Muscle layer of colon (tissue), 2 donors: ENCODE results near the gene PAQR5.
"Not testable (repeated sequence)": the region's sequence is repeated elsewhere in the genome, so short reads cannot be mapped to it uniquely, and the experiment has no call there.

Experiments
- H3K27ac ChIP-seq: one replicate; pipeline ENCODE4 v1.7.0; 2013; ENCODE audit warnings: low read depth, mild to moderate bottlenecking, low read length, moderate library complexity
- H3K27me3 ChIP-seq, 2 donors: one replicate each; pipeline ENCODE4 v1.7.0; 2013; ENCODE audit warnings: low read length in 2 of 2, mild to moderate bottlenecking in 2 of 2; ENCODE audit not compliant: insufficient read depth in 2 of 2, control insufficient read depth in 1 of 2
- H3K36me3 ChIP-seq: one replicate; pipeline ENCODE4 v1.7.0; 2013; ENCODE audit warnings: mild to moderate bottlenecking, low read length; ENCODE audit not compliant: insufficient read depth
- H3K4me1 ChIP-seq: one replicate; pipeline ENCODE4 v1.7.0; 2013; ENCODE audit warnings: mild to moderate bottlenecking, low read length; ENCODE audit not compliant: insufficient read depth
- H3K4me3 ChIP-seq, 2 donors: one replicate each; pipeline ENCODE4 v1.7.0; 2013; ENCODE audit warnings: low read length in 2 of 2, low read depth in 1 of 2, mild to moderate bottlenecking in 1 of 2, moderate library complexity in 1 of 2
- H3K9ac ChIP-seq: one replicate; pipeline ENCODE4 v1.7.0; 2013; ENCODE audit warnings: low read length
- H3K9me3 ChIP-seq: one replicate; pipeline ENCODE4 v1.7.0; 2013; ENCODE audit warnings: mild to moderate bottlenecking, low read length
- donor health status: abdominal sarcoma.
- donor health status: Adenocarcinoma of cecum.

Gene PAQR5

GRCh38 chr15:69369631-69370030, 70.9 kb downstream of the PAQR5 start:
- Histone ChIP-seq H3K9ac (no peak overlapping the region), H3K4me1 (no peaks in the 10 kb centered on the region), H3K9me3 (no peaks in the 10 kb centered on the region), H3K27me3 (no peaks in the 10 kb centered on the region), H3K36me3 (no peaks in the 10 kb centered on the region), H3K27ac (no peak overlapping the region), H3K4me3 (no peak overlapping the region)

DNA sequence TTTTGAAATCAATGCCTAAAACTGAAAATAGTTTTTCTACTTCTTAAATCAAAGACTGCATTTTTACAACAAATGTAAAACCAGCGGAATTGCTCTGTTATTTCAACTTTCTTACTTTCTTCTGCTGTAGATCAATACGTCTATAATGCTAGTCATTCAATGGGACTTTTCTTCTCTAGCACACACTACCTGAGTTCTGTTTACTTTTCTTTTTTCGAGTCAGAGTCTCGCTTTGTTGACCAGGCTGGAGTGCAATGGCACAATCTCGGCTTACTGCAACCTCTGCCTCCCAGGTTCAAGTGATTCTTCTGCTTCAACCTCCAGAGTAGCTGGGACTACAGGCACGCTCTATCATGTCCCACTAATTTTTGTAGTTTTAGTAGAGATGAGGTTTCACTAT, 74.7 kb downstream of the PAQR5 start:
- Histone ChIP-seq H3K9me3 (no peaks in the 10 kb centered on the region), H3K27ac (no peak overlapping the region), H3K4me1 (no peaks in the 10 kb centered on the region), H3K9ac (no peak overlapping the region), H3K36me3 (no peaks in the 10 kb centered on the region), H3K4me3 (no peak overlapping the region), H3K27me3 (no peaks in the 10 kb centered on the region)

DNA sequence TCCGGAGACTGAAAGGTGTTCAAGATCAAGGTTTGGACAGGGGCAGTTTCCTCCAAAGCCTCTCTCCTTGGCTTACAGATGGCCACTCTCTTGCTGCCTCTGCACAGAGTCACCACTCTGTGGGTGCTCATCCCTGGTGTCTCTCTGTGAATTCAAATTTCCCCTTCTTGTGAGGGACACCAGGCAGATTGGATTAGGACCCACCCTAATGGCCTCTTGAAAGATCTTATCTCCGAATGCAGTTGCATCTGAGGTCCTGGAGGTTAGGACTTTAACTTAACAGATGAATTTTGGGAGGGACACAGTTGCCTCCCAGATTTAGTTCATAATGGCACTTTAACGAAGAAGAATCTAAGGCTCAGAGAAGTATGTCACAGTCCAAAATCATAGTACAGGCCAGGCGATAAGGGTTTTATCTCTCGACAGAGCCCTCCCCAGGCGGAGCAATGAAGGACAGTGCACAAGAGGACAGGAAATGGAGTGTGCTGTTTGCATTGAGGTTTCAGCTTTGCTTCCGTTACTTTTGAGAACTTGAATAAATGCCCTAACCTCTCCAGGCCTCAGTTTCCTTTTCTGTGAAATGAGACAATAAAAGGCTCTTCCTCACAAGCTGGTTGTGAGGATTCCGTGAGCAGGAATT, 76.6 kb downstream of the PAQR5 start:
- no peaks in the 10 kb centered on the region for H3K27me3 ChIP-seq
- H3K9ac ChIP-seq: no peak overlapping the region
- H3K9me3 ChIP-seq: no peaks in the 10 kb centered on the region
- H3K4me1 ChIP-seq: no peaks in the 10 kb centered on the region
- no peak overlapping the region for H3K27ac ChIP-seq
- H3K4me3 ChIP-seq: no peak overlapping the region
- H3K36me3 ChIP-seq: no peaks in the 10 kb centered on the region

GRCh38 chr15:69377216-69377970, 78.7 kb downstream of the PAQR5 start:
- H3K9ac ChIP-seq: no peak overlapping the region
- H3K27ac ChIP-seq: no peak overlapping the region
- H3K4me1 ChIP-seq: no peaks in the 10 kb centered on the region
- no peaks in the 10 kb centered on the region for H3K36me3 ChIP-seq
- no peaks in the 10 kb centered on the region for H3K9me3 ChIP-seq
- no peaks in the 10 kb centered on the region for H3K27me3 ChIP-seq
- no peak overlapping the region for H3K4me3 ChIP-seq

DNA sequence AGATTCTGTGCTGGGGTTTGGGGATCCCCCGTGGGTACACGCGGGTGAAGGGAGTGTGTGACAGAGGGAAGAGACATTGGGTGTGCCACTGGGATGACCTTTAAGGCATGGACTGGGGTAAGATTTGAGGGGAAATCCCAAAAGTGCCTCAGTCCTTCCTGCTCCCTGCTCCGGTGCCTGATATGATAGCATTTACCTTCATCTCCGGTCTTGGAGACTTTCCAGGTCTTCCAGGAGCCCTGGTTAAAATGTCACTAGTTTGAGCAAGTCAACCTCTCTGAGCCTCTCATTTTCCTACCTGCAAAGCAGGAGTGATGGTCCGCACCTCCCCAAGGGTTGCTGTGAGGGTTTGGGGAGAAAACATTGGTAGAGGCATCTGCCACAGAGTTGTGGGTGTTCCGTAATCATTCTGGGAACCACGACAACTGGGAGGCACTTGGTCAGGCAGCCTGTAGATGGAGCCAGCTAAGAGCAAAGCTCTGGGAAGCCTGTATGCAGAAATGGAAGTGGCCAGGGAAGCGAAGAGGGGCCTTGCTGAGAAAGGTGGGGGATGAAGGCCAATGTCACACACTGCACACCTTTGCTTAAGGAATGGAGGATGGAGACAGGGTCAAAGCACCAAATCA, 81.5 kb downstream of the PAQR5 start:
- no peaks in the 10 kb centered on the region for H3K27me3 ChIP-seq
- no peaks in the 10 kb centered on the region for H3K9me3 ChIP-seq
- no peak overlapping the region for H3K4me3 ChIP-seq
- no peaks in the 10 kb centered on the region for H3K4me1 ChIP-seq
- H3K27ac ChIP-seq: no peak overlapping the region
- H3K9ac ChIP-seq: no peak overlapping the region
- H3K36me3 ChIP-seq: no peaks in the 10 kb centered on the region

DNA sequence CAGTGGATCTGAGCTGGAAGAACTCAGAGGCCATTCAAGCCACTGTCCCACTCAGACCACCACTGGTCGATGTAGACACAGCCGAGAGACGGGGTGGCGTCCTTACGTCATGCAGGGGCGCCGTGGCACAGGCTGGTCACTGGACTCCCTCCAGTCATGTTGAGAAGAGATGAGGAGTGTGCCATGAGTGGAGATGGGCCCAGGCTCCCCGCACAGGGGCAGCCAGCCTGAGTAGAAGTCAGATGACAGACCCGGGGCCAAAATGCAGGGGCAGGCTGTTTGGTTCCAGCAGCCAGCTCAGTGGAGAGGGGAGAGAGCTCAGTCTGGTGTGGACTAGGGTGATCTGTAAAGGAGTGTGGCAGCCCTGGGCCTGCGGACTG, 82.0 kb downstream of the PAQR5 start:
- no peak overlapping the region for H3K9ac ChIP-seq
- H3K9me3 ChIP-seq: no peaks in the 10 kb centered on the region
- H3K36me3 ChIP-seq: no peaks in the 10 kb centered on the region
- H3K4me1 ChIP-seq: no peaks in the 10 kb centered on the region
- H3K4me3 ChIP-seq: no peak overlapping the region
- H3K27ac ChIP-seq: no peak overlapping the region
- H3K27me3 ChIP-seq: no peaks in the 10 kb centered on the region

DNA sequence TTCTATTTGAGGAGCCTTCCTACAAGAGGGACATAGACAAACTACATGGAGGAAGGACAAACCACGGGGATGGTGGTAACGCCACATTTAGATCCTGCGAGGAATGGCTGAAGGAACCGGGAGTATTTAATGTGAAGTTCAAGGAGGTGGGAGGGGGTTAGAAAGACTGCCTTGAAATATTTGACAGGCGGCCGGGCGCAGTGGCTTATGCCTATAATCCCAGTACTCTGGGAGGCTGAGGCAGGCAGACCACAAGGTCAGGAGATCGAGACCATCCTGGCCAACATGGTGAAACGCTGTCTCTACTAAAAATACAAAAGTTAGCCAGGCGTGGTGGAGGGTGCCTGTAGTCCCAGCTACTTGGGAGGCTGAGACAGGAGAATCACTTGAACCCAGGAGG, 83.5 kb downstream of the PAQR5 start:
- not testable (repeated sequence) for H3K4me1 ChIP-seq, H3K27me3 ChIP-seq, H3K9ac ChIP-seq, H3K36me3 ChIP-seq, H3K9me3 ChIP-seq, H3K4me3 ChIP-seq, H3K27ac ChIP-seq

- H3K27me3 ChIP-seq, H3K4me1 ChIP-seq, H3K9me3 ChIP-seq, H3K27ac ChIP-seq, H3K9ac ChIP-seq, H3K36me3 ChIP-seq, H3K4me3 ChIP-seq: not testable (repeated sequence)
These were observed 85.4 kb downstream of the PAQR5 start for GRCh38 chr15:69384066-69384465.

- Histone ChIP-seq H3K9me3 (no peaks in the 10 kb centered on the region), H3K4me3 (no peak overlapping the region), H3K4me1 (no peaks in the 10 kb centered on the region), H3K9ac (no peak overlapping the region), H3K27ac (no peak overlapping the region), H3K36me3 (no peaks in the 10 kb centered on the region), H3K27me3 (no peaks in the 10 kb centered on the region)
These were observed 86.2 kb downstream of the PAQR5 start for GRCh38 chr15:69384626-69385598.

DNA sequence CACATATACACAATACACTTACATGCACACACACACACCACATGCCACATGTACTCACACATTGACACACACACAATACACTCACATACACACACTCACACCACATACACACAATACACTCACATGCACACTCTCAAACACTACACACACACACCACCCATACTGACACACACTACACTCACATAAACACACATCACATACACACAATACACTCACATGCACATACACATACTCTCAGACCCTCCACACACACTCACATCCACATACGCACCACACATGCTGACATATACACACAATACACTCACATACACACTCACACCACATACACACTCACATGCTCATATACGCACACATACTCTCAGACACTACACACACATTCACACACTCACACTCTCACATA, 87.1 kb downstream of the PAQR5 start:
- no peaks in the 10 kb centered on the region for H3K9me3 ChIP-seq
- no peak overlapping the region for H3K9ac ChIP-seq
- no peak overlapping the region for H3K4me3 ChIP-seq
- no peaks in the 10 kb centered on the region for H3K27me3 ChIP-seq
- H3K27ac ChIP-seq: no peak overlapping the region
- no peaks in the 10 kb centered on the region for H3K36me3 ChIP-seq
- no peaks in the 10 kb centered on the region for H3K4me1 ChIP-seq

DNA sequence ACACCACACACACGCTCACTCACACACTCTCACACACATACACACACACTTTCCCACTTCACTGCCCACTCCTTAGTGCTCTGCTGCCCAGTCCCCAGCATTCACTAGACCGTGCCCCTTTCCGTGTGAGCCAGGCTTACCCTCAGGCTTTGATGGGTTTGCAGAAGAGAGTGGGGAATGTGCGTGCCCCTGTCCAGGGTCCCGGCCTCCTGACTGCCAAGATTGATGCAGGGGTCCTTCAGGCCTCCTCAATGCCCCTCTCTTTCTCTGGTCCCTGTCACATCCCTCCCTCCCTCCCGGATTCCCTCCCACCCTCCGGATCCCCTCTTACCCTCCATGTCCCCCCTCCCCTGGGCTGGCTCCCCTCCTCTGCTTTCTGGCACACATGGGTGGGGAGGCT, 87.6 kb downstream of the PAQR5 start:
- no peak overlapping the region for H3K27ac ChIP-seq
- no peaks in the 10 kb centered on the region for H3K27me3 ChIP-seq
- no peak overlapping the region for H3K9ac ChIP-seq
- H3K9me3 ChIP-seq: no peaks in the 10 kb centered on the region
- no peaks in the 10 kb centered on the region for H3K4me1 ChIP-seq
- no peak overlapping the region for H3K4me3 ChIP-seq
- no peaks in the 10 kb centered on the region for H3K36me3 ChIP-seq
